Lung microvascular endothelial cell (primary cell): ENCODE measurements around the gene EOLA2. TPM values are rescaled to one million over a fixed set of nuclear protein-coding genes. Genes with fewer than 3 reads are reported as not detected.
"Not testable (repeated sequence)": the region's sequence is repeated elsewhere in the genome, so short reads cannot be mapped to it uniquely, and the experiment has no call there.

Source experiments
- DNase-seq, 2 donors: peaks; one replicate each; pipeline versions ENCODE4 v3.0.0 to v3.0.0-alpha.2; 2010; ENCODE audit warnings: low read depth in 2 of 2
- total RNA-seq: library from RNA; depleted of rRNA; stranded (reverse); fragments of >200 nt; gene quantifications from 2 replicates; pipeline ENCODE4 v1.2.1, GENCODE V29; 2014

The EOLA2 gene
- total RNA-seq, 1 donor from 2014 or later, result 18.3 TPM

GRCh38 chrX:149933547-149933946 lies 4.7 kb downstream of the EOLA2 start:
- DNase-seq, result not testable (repeated sequence)

DNA sequence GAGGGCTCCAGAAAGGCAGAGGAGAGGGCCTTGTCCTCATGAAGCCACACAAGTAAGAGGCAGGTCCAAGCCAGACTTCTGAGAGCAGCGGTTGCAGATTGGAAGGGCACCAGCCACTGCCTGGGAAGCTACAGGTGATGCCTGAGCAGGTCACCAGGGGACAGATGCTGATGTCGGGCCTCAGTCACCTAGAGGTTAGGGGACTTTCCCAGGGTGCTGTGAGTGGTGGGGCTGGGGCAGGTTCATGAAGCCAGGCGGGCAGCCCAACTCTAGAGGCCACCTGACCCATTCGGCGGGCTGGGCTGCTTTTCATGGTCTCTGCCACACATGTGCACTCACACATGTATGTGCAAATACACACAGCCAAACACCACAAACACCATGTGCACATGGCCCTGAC lies 5.3 kb downstream of the EOLA2 start:
- not testable (repeated sequence) for DNase-seq

- not testable (repeated sequence) for DNase-seq
Measured at GRCh38 chrX:149932150-149932549, 6.1 kb downstream of the EOLA2 start.

- not testable (repeated sequence) for DNase-seq
Measured at GRCh38 chrX:149931355-149931754, 6.9 kb downstream of the EOLA2 start.

DNA sequence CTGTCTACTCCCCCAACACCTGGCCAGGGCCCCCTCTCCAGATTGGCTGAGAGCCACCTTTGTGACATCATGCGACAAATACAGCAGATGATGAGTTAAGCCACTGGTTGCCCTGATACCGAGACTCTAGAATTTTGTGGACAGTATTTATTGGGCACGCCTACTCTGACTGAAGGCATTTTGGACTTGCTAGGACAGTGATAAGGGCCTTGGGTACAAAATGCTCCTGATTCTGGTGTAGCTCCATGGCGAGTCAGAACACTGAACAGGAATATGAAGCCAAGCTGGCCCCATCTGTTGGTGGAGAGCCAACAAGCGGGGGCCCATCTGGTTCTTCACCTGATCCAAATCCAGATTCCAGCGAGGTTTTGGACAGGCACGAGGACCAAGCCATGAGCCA lies 8.9 kb downstream of the EOLA2 start, which contains the start of gene HSFX4:
HSFX4 (plus strand) TSS at position 174 of the 400 bp plus-strand sequence; CDS start at position 246, 72 bp downstream.
- not testable (repeated sequence) for DNase-seq

DNA sequence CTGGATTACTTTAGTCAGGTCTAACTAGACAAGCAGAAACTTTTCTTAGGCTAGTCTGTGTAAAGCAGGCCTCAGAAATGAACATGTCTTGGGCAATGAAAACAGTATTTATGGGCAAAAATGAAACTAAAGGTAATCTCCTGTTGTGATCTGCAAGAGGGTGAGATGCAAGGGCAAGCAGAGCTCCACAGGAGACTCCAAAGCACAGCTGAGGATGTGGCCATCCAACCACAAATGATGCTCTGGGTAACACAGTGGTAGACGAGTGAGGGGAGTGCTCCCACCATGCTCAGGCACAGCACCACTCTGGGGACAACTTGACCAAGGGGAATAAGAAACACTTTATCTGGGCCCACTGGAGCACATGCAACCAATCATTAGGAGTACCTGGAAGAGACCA lies 9.7 kb downstream of the EOLA2 start:
- DNase-seq, result not testable (repeated sequence)

DNA sequence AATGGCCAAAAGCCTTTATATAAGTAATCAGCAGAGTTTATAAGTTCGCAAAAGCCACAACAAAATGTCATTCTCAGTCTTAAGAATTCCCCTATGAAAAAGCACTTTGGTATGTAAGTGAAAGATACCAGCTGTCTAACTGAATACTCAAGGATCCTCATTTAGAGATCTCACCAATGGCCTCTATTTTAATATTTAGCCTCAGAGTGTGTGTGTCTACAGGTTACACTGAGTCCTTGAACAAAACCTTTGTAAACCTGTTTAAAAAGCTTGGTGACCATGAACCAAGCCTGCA lies 10.4 kb downstream of the EOLA2 start:
- not testable (repeated sequence) for DNase-seq

DNA sequence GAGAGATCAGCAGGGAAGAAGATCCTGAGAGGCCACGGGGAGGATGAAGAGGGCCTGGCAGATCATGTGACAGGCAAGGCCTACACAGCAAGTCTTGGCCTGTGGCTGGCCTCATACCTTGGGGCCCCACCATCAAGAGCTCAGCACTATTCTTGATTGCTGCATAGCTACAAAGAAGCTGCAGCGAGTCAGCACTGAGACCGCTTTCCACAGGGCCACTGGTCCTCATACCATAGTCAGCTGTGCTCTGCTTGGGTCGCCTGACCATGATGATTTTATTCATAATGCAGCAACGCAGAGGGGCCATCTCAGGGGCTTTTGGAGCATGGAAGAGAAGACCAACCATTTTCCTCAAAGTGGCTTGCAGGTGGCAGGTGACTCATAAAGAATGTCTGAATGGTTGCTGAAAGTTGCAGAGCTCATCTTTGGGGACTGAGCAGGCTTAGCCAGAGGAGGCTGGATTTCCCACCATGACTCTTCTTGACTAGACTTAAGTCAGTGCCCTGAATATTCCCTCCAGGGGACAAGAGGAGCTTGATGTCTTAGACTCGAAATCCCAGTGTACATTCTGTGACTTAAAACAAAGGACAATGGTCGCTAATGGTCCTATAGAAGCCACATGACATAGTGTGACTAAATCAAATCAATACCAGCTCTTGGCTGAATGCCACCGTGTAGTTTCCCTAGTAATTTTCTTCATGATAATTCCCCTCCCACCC lies 10.9 kb downstream of the EOLA2 start:
- not testable (repeated sequence) for DNase-seq

DNA sequence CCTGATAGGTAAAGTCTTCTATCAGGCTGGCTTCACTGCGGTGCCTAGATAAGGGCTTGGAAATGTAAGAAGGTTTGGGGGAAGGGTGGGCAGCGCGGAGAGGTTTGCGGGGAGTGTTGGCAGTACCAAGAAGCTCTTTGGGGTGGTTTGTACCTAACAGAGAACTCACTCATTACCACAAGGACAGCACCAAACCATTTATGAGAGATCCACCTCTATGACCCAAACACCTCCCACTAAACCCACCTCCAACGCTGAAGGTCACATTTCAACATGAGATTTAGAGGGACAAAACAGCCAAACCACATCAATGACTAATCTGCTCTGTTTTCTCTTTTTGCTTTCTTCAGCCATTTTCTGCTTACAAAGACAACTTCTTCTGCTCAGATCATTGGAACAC lies 13.9 kb downstream of the EOLA2 start:
- DNase-seq, result not testable (repeated sequence)

GRCh38 chrX:149923836-149924235 lies 14.5 kb downstream of the EOLA2 start:
- not testable (repeated sequence) for DNase-seq

DNA sequence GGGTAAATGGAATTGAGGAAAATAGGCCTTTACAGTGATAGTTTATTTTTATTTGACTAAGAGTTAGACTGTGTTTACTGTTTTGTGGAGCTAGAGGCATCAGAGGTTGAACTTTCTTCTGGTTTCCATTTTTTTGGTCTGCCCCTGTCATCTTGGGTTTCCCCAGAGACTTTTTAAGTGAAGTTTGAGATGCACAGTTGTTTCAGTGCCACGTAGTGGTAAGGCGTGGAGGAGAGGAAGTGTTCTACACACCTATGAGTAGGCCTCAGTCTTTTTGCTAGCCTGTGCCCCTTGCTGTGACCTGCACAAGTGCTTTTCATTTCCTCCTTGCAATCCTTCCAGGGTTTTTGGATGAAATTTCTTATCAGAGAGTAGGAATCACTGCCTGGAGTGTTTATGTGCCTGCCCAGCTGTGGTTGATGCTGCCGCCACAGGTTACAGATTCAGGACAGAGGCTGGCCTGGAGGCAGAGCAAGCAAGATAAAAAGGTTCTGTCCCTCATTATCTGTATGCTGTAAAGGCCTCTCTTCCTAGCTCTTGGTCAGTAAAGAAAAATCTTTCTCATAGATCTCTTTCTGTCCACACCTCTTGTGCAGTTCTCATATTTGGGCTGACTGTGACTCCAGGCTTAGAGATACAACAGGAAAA lies 21.4 kb downstream of the EOLA2 start:
- DNase-seq, result no peak

GRCh38 chrX:149910178-149910695 lies 28.1 kb downstream of the EOLA2 start:
- no peak for DNase-seq

GRCh38 chrX:149909324-149910177 lies 28.7 kb downstream of the EOLA2 start:
- no peak for DNase-seq

DNA sequence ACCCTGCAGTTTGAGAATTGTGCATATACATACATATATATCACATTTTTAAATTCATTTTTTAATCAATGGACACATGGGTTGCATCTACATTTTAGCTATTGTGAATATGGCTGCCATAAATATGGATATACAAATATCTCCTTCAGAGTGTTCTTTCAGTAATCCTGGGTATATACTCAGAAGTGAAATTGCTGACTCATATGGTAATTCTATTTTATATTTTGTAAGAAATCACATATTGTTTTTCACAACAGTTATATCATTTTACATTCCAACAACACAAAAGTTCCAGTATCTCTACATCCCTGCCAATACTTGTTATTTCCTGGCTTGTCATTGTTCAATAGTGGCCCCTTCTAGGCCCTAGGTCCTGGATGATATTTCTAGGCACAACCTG lies 29.6 kb downstream of the EOLA2 start:
- no peak for DNase-seq

DNA sequence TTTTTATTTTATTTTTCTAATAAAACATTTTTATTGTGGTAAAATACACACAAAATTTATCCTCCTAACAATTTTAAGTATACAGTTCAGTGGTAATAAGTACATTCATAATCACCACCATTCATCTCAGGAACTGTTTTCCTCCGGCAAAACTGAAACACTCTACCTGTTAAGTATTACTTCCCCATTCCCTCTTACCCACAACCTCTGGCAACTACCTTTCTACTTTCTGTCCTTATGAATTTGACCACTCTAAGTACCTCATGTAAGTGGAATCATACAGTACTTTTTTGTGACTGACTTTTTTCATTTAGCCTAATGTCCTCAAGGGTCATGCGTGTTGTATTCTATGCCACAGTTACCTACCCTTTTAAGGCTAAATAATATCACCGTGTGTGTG lies 30.0 kb downstream of the EOLA2 start:
- DNase-seq, result no peak

DNA sequence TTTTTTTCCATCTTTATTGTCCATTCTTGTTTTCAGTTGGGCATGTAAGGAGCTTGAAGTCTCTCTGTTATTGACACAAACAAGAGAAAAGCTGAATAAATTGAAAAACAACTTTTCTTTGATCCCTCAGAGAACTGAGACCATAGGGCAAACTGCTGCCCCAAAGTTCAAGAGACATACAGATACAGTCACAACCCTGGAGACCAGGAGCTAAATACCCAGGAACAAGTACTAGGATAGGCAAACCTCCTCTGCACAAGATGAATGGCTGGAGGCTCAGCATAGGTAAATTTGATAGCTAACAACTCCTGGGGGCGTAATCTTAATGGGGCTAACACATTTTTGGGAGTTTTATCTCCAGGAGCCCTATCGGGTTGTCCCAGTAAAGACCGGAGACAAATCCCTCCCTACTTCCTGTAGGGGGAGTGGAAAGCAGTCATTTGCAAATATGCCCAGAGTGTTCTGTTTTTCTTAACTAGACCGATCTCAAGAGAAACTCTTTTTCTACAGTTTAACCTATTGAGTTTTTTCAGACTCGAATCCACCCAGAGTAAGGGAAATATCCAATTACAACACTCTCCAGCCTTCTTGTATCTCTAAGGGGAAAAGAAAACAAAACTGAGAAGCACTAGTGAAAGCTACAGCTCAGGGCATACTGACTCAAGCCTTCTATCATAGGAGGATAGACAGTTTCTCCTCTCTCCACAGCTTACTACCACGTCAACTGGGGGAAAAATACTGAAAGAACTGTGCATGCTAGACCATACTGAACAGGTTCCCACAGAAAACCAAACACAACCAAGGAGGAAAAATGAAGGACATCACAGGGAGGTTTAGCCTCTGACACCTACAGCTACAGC lies 34.2 kb downstream of the EOLA2 start:
- DNase-seq, result no peak

GRCh38 chrX:149898554-149898953 lies 39.7 kb downstream of the EOLA2 start:
- DNase-seq, result no peak

DNA sequence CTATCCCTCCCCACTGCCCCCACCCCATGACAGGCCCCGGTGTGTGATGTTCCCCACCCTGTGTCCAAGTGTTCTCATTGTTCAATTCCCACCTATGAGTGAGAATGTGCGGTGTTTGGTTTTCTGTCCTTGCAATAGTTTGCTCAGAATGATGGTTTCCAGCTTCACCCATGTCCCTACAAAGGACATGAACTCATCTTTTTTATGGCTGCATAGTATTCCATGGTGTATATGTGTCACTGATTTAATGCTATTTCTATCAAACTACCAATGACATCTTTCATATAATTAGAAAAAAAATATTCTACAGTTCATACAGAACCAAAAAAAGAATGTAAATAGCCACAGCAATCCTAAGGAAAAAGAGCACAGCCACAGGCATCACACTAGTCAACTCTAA lies 47.5 kb downstream of the EOLA2 start:
- not testable (repeated sequence) for DNase-seq
